Measurements from ENCODE around the gene ULBP1.
"Not testable (repeated sequence)": the region's sequence is repeated elsewhere in the genome, so short reads cannot be mapped to it uniquely, and the experiment has no call there.

ULBP1 gene

DNA sequence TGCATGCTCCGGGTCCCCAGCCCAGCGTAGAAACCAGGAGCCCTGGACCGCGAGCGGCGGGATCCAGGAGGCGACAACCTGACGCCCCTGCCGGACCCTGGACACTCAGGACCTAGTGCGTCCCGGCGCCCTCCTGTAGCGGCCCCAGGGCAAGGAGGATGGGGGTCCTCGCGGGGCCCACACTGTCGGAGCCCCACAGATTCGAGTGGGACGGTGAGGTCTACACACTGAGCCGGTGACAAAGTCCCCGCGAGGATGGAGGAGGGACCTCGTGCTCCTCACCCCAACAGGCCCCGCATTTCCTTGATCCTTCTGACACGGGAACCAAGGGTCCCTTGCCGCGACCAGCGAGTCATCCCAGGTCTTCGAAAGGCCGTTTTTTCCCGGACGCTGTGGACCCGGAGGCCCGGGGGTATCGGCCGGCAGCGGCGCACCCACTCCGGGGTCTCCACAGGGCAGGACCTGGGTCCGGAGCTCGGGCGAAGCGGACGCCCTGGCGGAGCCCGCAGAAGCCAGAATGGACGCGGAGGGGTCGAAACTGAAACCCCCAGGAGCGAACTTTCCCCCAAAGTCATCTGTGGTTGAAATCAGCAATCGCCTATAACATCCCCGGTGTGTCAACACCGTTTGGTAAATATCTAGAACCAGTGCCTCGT, 9.3 kb upstream of the ULBP1 start:
- DNase-seq = not testable (repeated sequence)

- DNase-seq = not testable (repeated sequence)
These were observed 8.6 kb upstream of the ULBP1 start for GRCh38 chr6:149954984-149955653.

GRCh38 chr6:149955654-149956317, 8.0 kb upstream of the ULBP1 start:
- not testable (repeated sequence) for DNase-seq

GRCh38 chr6:149958124-149958523, 5.6 kb upstream of the ULBP1 start:
- DNase-seq = not testable (repeated sequence)

DNA sequence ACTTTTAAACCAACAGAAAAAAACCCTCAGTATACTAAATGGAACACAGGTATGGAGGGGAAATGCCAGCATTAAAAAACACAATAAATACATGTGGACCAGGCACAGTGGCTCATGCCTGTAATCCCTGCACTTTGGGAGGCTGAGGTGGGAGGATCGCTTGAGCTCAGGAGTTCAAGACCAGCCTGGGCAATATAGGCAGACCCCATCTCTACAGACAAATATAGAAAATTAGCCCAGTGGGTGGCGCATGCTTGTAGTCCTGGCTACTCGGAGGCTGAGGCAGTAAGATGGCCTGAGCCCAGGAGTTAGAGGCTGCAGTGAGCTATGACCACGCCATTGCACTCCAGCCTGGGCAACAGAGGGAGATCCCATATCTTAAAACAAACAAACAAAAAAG, 3.9 kb upstream of the ULBP1 start:
- DNase-seq = not testable (repeated sequence)

- DNase-seq = no peak
These were observed 3.3 kb upstream of the ULBP1 start for GRCh38 chr6:149960488-149960887.

GRCh38 chr6:149961728-149962425, 1.9 kb upstream of the ULBP1 start:
- no peak for DNase-seq

- DNase-seq = no peak
These were observed 1.1 kb upstream of the ULBP1 start for GRCh38 chr6:149962461-149963211.

- no peak for DNase-seq
These were observed 606 bp upstream of the ULBP1 start for GRCh38 chr6:149963212-149963461.

- DNase-seq = no peak
These were observed 808 bp downstream of the ULBP1 start for GRCh38 chr6:149964308-149965193.

DNA sequence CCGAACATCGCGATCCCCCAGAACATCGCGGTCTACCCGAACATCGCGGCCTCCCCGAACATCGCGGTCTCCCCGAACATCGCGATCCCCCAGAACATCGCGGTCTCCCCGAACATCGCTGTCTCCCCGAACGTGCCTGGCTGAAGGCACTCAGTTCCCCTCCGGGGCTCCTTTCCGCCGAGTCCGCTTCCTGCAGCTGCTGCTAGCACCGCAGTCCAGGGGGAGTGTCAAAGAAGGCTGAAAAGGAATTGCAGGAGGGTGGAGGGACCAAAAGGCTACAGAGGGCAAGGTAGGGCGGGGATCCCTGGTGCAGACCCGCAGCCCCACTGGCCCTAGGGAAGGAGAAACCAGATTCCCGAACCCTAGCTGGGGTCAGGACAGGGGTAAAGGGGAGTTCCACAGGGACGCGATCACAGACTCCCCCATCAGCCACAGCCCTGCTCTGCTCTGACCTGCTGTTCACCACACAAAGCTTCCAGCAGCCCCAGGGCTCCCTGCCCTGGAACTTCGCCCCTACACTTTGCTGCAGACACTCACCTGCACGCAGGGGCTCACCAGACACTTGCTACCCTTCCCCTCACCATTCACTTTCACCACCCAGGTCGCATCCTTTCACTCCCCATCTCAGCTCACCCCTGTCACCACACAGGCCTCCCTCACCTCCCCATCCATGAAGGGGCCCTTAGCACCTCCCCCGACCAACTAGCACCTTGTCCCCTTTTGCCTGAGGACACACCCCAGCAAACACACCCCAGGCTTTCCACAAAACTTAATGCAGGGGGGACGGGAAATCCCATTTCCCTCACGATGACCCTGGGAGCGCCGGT, 1.7 kb downstream of the ULBP1 start:
- DNase-seq = no peak

GRCh38 chr6:149966319-149966718, 2.6 kb downstream of the ULBP1 start:
- not testable (repeated sequence) for DNase-seq

- no peak for DNase-seq
These were observed 3.8 kb downstream of the ULBP1 start for GRCh38 chr6:149967591-149967990.

- DNase-seq = not testable (repeated sequence)
These were observed 4.3 kb downstream of the ULBP1 start for GRCh38 chr6:149967999-149968398.

DNA sequence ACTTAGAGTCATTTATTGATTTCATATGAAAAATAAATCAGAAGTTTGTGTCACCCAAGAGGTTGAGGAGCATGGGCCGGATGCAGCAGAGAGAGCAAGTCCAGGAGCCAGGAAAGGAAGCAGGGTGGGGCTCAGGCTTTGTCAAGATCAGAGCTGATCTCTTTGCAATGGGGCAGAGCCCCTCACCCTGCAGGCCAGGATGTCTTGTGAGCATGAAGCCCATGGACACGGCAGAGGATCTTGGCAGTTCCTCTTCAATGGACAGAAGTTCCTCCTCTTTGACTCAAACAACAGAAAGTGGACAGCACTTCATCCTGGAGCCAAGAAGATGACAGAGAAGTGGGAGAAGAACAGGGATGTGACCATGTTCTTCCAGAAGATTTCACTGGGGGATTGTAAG, 5.2 kb downstream of the ULBP1 start:
- not testable (repeated sequence) for DNase-seq

GRCh38 chr6:149969635-149970034, 5.9 kb downstream of the ULBP1 start:
- DNase-seq = no peak

DNA sequence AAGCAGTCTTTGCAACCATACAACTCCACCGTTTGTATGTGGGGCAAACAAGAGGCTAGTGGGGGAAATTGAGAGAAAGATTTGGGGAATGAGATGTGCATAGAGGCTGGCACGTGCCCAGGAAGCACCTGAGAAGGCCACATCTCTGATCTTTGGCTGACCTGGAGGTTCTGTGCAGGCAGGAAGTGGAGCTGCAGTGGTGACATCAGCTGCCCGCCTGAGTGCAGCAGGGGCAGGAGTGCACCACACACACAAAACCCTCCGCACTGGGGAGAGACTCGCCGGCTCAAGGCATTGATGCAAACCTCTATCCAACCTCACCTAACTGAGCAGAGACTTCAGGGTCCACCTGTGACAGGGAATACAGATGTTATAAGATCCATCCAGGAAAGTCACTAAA, 10.7 kb downstream of the ULBP1 start:
- DNase-seq = not testable (repeated sequence)

DNA sequence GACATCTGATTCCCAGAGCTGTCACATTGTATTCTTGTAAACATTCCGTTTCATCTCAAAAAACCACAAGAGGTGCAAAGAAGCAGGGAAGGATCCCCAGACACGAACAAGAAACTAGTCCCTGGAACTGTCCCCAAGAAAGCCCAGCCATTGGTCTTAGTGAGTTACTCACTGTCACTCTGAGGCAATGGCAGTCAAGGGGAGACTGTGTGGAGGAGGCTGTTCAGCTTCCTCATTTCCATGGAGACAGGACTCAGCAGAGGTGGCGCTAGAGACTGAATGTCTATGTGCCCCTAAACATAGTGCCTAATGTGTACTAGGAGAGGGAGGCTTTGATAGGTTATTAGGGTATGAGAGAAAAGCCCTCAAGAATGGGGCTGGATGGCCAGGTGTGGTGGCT, 11.1 kb downstream of the ULBP1 start:
- DNase-seq = no peak

GRCh38 chr6:149975400-149975799, 11.7 kb downstream of the ULBP1 start:
- no peak for DNase-seq

GRCh38 chr6:149977221-149977620, 13.5 kb downstream of the ULBP1 start:
- DNase-seq = no peak

GRCh38 chr6:149978610-149979009, 14.9 kb downstream of the ULBP1 start:
- no peak for DNase-seq

Measured in activated gamma-delta T cell (primary cell).